ENCODE results near the gene MBNL2.

MBNL2 gene

DNA sequence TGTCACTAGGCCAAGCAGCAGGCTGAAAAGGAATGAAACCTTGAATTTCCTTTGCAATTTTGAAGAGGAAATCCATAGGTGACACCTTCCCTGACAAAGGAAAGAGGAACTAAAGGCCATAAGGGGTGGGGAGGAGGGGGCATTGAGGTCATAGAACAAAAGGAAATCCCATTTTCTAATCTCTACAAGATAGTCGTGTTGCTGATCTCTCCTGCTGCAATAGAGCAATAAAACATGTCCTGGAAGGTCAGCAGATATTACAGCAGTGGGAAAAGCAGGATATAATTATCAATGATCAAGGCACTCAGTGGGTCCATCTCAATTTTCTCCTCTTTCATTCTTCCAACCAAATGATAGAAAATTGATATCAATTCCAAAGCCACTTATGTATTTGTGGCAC is 191.6 kb downstream of the MBNL2 start:
- Histone ChIP-seq H3K27ac (no peak overlapping the region), H2AFZ (ENCODE audit: low read depth) (no peak overlapping the region), H4K20me1 (ENCODE audit: insufficient read depth) (no peaks in the 10 kb centered on the region), H3K4me3 (IDR thresholded peaks at IDR 0.05; ENCODE audit: insufficient read depth, low read depth, low read length) (no peak overlapping the region), H3K27me3 (ENCODE audit: insufficient read depth, low read depth) (no peaks in the 10 kb centered on the region), H3K79me2 (ENCODE audit: insufficient read depth, low read depth) (no peaks in the 10 kb centered on the region), H3K4me2 (no peak overlapping the region), H3K9ac (no peak overlapping the region), H3K4me1 (ENCODE audit: low read depth, poor library complexity, severe bottlenecking) (no peaks in the 10 kb centered on the region), H3K36me3 (ENCODE audit: insufficient read depth) (no peaks in the 10 kb centered on the region)
- TF ChIP-seq, protein P1, sequence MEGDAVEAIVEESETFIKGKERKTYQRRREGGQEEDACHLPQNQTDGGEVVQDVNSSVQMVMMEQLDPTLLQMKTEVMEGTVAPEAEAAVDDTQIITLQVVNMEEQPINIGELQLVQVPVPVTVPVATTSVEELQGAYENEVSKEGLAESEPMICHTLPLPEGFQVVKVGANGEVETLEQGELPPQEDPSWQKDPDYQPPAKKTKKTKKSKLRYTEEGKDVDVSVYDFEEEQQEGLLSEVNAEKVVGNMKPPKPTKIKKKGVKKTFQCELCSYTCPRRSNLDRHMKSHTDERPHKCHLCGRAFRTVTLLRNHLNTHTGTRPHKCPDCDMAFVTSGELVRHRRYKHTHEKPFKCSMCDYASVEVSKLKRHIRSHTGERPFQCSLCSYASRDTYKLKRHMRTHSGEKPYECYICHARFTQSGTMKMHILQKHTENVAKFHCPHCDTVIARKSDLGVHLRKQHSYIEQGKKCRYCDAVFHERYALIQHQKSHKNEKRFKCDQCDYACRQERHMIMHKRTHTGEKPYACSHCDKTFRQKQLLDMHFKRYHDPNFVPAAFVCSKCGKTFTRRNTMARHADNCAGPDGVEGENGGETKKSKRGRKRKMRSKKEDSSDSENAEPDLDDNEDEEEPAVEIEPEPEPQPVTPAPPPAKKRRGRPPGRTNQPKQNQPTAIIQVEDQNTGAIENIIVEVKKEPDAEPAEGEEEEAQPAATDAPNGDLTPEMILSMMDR (conservative IDR thresholded peaks at IDR 0.05; ENCODE audit: low read depth, low read length): no peak

DNA sequence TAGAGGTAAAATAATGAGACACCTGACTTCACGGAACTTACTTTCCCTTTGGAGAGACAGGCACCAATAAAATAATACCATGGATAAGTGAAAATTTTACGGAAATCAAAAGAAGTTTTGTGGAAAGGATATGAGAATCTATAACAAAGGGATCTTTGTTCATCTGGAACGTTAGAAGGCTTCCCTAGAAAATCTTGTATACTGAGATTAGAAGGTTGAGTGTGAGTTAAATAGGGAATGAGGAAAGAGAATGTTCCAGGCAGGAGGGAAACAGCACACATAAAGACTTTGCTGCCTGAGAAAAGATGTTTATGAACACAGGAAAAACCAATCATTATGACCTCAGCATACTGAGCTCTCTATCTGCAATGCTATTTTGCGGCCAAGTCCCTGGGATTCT is 192.3 kb downstream of the MBNL2 start:
- Histone ChIP-seq H3K36me3 (ENCODE audit: insufficient read depth) (no peaks in the 10 kb centered on the region), H3K4me2 (no peak overlapping the region), H3K27ac (no peak overlapping the region), H4K20me1 (ENCODE audit: insufficient read depth) (no peaks in the 10 kb centered on the region), H2AFZ (ENCODE audit: low read depth) (no peak overlapping the region), H3K4me1 (ENCODE audit: low read depth, poor library complexity, severe bottlenecking) (no peaks in the 10 kb centered on the region), H3K79me2 (ENCODE audit: insufficient read depth, low read depth) (no peaks in the 10 kb centered on the region), H3K27me3 (ENCODE audit: insufficient read depth, low read depth) (no peaks in the 10 kb centered on the region), H3K4me3 (IDR thresholded peaks at IDR 0.05; ENCODE audit: insufficient read depth, low read depth, low read length) (no peak overlapping the region), H3K9ac (no peak overlapping the region)
- TF ChIP-seq, protein P1 (conservative IDR thresholded peaks at IDR 0.05; ENCODE audit: low read depth, low read length): no peak

GRCh38 chr13:97417698-97418097 is 195.6 kb downstream of the MBNL2 start:
- Histone ChIP-seq H2AFZ (ENCODE audit: low read depth) (no peak overlapping the region), H3K9ac (no peak overlapping the region), H3K4me3 (IDR thresholded peaks at IDR 0.05; ENCODE audit: insufficient read depth, low read depth, low read length) (no peak overlapping the region), H3K4me2 (no peak overlapping the region), H3K4me1 (ENCODE audit: low read depth, poor library complexity, severe bottlenecking) (no peaks in the 10 kb centered on the region), H3K27me3 (ENCODE audit: insufficient read depth, low read depth) (no peaks in the 10 kb centered on the region), H4K20me1 (ENCODE audit: insufficient read depth) (no peaks in the 10 kb centered on the region), H3K79me2 (ENCODE audit: insufficient read depth, low read depth) (no peaks in the 10 kb centered on the region), H3K36me3 (ENCODE audit: insufficient read depth) (no peaks in the 10 kb centered on the region), H3K27ac (no peak overlapping the region)
- TF ChIP-seq, protein P1 (conservative IDR thresholded peaks at IDR 0.05; ENCODE audit: low read depth, low read length): no peak

GRCh38 chr13:97422118-97423054 is 200.3 kb downstream of the MBNL2 start:
- no peak overlapping the region for H3K9ac ChIP-seq
- H3K36me3 ChIP-seq (ENCODE audit: insufficient read depth): no peaks in the 10 kb centered on the region
- no peak overlapping the region for H3K27ac ChIP-seq
- H2AFZ ChIP-seq (ENCODE audit: low read depth): no peak overlapping the region
- TF ChIP-seq, protein P1 (conservative IDR thresholded peaks at IDR 0.05; ENCODE audit: low read depth, low read length): no peak
- H3K4me1 ChIP-seq (ENCODE audit: low read depth, poor library complexity, severe bottlenecking): no peaks in the 10 kb centered on the region
- no peaks in the 10 kb centered on the region for H3K27me3 ChIP-seq (ENCODE audit: insufficient read depth, low read depth)
- H3K79me2 ChIP-seq (ENCODE audit: insufficient read depth, low read depth): no peaks in the 10 kb centered on the region
- H4K20me1 ChIP-seq (ENCODE audit: insufficient read depth): no peaks in the 10 kb centered on the region
- no peak overlapping the region for H3K4me3 ChIP-seq (IDR thresholded peaks at IDR 0.05; ENCODE audit: insufficient read depth, low read depth, low read length)
- no peak overlapping the region for H3K4me2 ChIP-seq

Measured in KMS-11 (cell line).